Prostate gland (tissue), 2 donors: Measurements from ENCODE around the gene FH.

Source experiments
- POLR2A ChIP-seq: fragments of 450-650 bp; IDR thresholded peaks from one replicate; pipeline ENCODE4 v1.6.1; 2016; ENCODE audit warnings: antibody characterized with exemption, mild to moderate bottlenecking
- TF ChIP-seq, protein P1 (sequence below), 4 experiments: fragments of 200-600 bp in 2 of 4; fragments of 450-650 bp in 2 of 4; sonication (generic) in 2 of 4; IDR thresholded peaks; 1 replicate in 3 of 4; 2 replicates in 1 of 4; pipeline ENCODE4 v1.5.1; 2016 to 2019; ENCODE audit warnings: antibody characterized with exemption in 4 of 4, mild to moderate bottlenecking in 2 of 4, moderate library complexity in 2 of 4

DNA sequence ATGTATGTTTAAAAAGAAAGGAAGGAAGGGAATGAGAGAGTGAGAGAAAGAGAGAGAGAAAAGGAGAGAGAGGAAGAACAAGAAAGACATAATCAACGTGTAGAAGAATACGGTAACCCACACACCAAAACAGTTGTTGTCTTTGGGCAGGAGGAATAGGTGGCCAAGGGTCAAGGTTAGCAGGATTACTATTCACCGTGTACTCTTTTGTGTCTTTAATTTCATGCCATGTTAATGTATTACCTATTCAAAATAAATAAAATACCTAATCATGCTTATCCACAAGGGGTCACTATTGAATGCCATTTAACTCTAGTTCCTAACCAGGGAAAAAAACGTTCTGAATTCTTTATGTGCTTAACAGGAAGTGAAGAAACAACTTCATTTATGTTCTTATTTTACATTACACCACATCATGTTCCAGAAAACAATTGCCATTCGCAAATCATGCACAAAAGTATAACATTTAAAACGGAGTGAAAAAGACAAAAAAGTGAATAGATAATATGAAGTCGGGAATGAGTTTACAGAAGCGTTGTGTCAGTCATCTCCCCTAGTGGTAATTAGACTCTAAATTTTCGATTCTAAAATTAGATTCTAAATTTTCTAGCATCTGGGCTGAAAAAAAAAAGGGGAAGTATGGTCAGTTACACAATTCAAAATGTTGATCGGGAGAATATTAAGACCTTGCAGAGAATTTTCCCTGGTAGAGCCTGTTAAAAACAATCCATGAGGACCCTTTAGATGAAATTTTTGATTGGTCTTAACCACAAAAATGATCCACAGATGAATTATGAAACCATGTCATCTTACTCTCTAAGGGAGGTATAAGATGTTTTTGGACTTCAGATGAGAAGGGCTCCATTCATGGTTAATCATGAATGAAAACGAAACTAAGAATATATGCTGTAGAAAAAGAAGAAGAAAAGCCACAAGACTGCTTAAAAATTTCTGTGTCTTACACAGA is 11.9 kb upstream of the FH start:
- TF ChIP-seq, protein P1, sequence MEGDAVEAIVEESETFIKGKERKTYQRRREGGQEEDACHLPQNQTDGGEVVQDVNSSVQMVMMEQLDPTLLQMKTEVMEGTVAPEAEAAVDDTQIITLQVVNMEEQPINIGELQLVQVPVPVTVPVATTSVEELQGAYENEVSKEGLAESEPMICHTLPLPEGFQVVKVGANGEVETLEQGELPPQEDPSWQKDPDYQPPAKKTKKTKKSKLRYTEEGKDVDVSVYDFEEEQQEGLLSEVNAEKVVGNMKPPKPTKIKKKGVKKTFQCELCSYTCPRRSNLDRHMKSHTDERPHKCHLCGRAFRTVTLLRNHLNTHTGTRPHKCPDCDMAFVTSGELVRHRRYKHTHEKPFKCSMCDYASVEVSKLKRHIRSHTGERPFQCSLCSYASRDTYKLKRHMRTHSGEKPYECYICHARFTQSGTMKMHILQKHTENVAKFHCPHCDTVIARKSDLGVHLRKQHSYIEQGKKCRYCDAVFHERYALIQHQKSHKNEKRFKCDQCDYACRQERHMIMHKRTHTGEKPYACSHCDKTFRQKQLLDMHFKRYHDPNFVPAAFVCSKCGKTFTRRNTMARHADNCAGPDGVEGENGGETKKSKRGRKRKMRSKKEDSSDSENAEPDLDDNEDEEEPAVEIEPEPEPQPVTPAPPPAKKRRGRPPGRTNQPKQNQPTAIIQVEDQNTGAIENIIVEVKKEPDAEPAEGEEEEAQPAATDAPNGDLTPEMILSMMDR (IDR thresholded peaks at IDR 0.05), result peak; percentile 26 to 76 (median 62)
- TF ChIP-seq POLR2A, result no peak
